SK-N-SH (cell line): Measurements from ENCODE around the gene SLC5A1. TPM values are rescaled to one million over a fixed set of nuclear protein-coding genes. Genes with fewer than 3 reads are reported as not detected.

Experiments
- CTCF ChIA-PET: fragments of 300-600, 350-600 bp; formaldehyde crosslinking; extraction: SDS; loops from one replicate; lab custom pipeline; 2021; lab: Yijun Ruan, JAX
- POLR2A ChIA-PET: fragments of 350-600 bp; sonication (Branson Sonifier 250); formaldehyde crosslinking; extraction: SDS; loops from one replicate; lab custom pipeline; 2020; ENCODE audit warnings: antibody characterized with exemption, inconsistent platforms; lab: Yijun Ruan, JAX
- DNase-seq: peaks from one replicate; pipeline ENCODE4 v3.0.0; 2012
- H2AFZ ChIP-seq: fragments of 200-600 bp; sonication (generic); 2 replicates; pipeline ENCODE4 v1.8.1; 2016; ENCODE audit warnings: antibody characterized with exemption, mild to moderate bottlenecking, low read depth
- H3F3A ChIP-seq: fragments of 200-600 bp; sonication (generic); replicated peaks from 2 replicates; pipeline ENCODE3; 2016; ENCODE audit warnings: antibody characterized with exemption, mild to moderate bottlenecking; ENCODE audit not compliant: insufficient read depth
- H3K27ac ChIP-seq, 2 experiments: fragments of 200-500 bp in 1 of 2; fragments of 200-600 bp in 1 of 2; sonication (Bioruptor generic) in 1 of 2; sonication (generic), shearing (Covaris generic) in 1 of 2; 2 replicates each; pipeline versions ENCODE4 v1.5.1 to v1.6.1; 2014 to 2016; ENCODE audit warnings: low read depth in 2 of 2, inconsistent platforms in 1 of 2, low read length in 1 of 2, mild to moderate bottlenecking in 1 of 2, mixed read lengths in 1 of 2
- H3K27me3 ChIP-seq: fragments of 200-600 bp; sonication (generic), shearing (Covaris generic); 2 replicates; pipeline ENCODE4 v1.6.1; 2016; ENCODE audit warnings: mixed run types; ENCODE audit not compliant: insufficient read depth
- H3K36me3 ChIP-seq, 2 experiments: fragments of 200-500 bp in 1 of 2; fragments of 200-600 bp in 1 of 2; sonication (Bioruptor generic) in 1 of 2; sonication (generic) in 1 of 2; replicated peaks in 1 of 2; 2 replicates each; pipeline versions ENCODE3 to v1.5.1; 2014 to 2016; ENCODE audit warnings: low read length in 1 of 2, mild to moderate bottlenecking in 1 of 2; ENCODE audit not compliant: insufficient read depth in 2 of 2, control insufficient read depth in 1 of 2
- H3K4me1 ChIP-seq, 2 experiments: fragments of 200-500 bp in 1 of 2; fragments of 200-600 bp in 1 of 2; sonication (Bioruptor generic) in 1 of 2; sonication (generic), shearing (Covaris generic) in 1 of 2; 2 replicates each; pipeline versions ENCODE4 v1.5.1 to v1.6.1; 2014 to 2016; ENCODE audit warnings: low read depth in 1 of 2, low read length in 1 of 2, mixed run types in 1 of 2; ENCODE audit not compliant: insufficient read depth in 2 of 2, control insufficient read depth in 1 of 2
- H3K4me2 ChIP-seq: fragments of 200-600 bp; sonication (generic), shearing (Covaris generic); 2 replicates; pipeline ENCODE4 v1.6.1; 2017; ENCODE audit warnings: mixed run types
- H3K4me3 ChIP-seq, 2 experiments: fragments of 200-500 bp in 1 of 2; fragments of 200-600 bp in 1 of 2; sonication (Bioruptor generic) in 1 of 2; sonication (generic), shearing (Covaris generic) in 1 of 2; 2 replicates each; pipeline versions ENCODE4 v1.5.1 to v1.8.1; 2014 to 2016; ENCODE audit warnings: low read depth in 2 of 2, inconsistent platforms in 1 of 2, low read length in 1 of 2, mild to moderate bottlenecking in 1 of 2, mixed read lengths in 1 of 2, moderate library complexity in 1 of 2
- H3K79me2 ChIP-seq: fragments of 200-600 bp; sonication (generic); 2 replicates; pipeline ENCODE4 v1.8.1; 2017; ENCODE audit warnings: mild to moderate bottlenecking; ENCODE audit not compliant: insufficient read depth
- H3K9ac ChIP-seq: fragments of 200-600 bp; sonication (generic); 2 replicates; pipeline ENCODE4 v1.6.1; 2017; ENCODE audit warnings: mixed run types
- H3K9me2 ChIP-seq: fragments of 200-600 bp; sonication (generic); 2 replicates; pipeline ENCODE4 v1.6.1; 2017; ENCODE audit warnings: mixed run types
- H3K9me3 ChIP-seq: fragments of 200-600 bp; sonication (generic); 2 replicates; pipeline ENCODE4 v1.6.1; 2017; ENCODE audit warnings: mixed run types, mild to moderate bottlenecking, moderate library complexity
- H4K20me1 ChIP-seq: fragments of 200-600 bp; sonication (generic); 2 replicates; pipeline ENCODE4 v1.6.1; 2017; ENCODE audit warnings: mild to moderate bottlenecking, mixed run types; ENCODE audit not compliant: insufficient read depth
- CHD2 ChIP-seq: fragments of 150-350 bp; IDR thresholded peaks from 2 replicates; pipeline ENCODE4 v1.6.1; 2018; ENCODE audit warnings: low read length; ENCODE audit not compliant: partially characterized antibody
- FOSL2 ChIP-seq: IDR thresholded peaks from 2 replicates; pipeline ENCODE4 v1.4.0; 2012; ENCODE audit warnings: low read depth, mild to moderate bottlenecking, moderate library complexity, borderline replicate concordance
- FOXJ3 ChIP-seq: sonication (generic); formaldehyde crosslinking; IDR thresholded peaks from 2 replicates; pipeline ENCODE4 v1.5.1; 2020; ENCODE audit warnings: mild to moderate bottlenecking, missing genetic modification reagents
- FOXM1 ChIP-seq: IDR thresholded peaks from 2 replicates; pipeline ENCODE4 v1.4.0; 2012; ENCODE audit warnings: low read depth, mild to moderate bottlenecking
- GABPA ChIP-seq: IDR thresholded peaks from 2 replicates; pipeline ENCODE4 v1.4.0; 2012; ENCODE audit warnings: low read depth, mild to moderate bottlenecking
- GATA2 ChIP-seq: sonication (generic); formaldehyde crosslinking; IDR thresholded peaks from 2 replicates; pipeline ENCODE4 v1.5.0; 2020; ENCODE audit warnings: mild to moderate bottlenecking, missing genetic modification reagents
- JUND ChIP-seq: IDR thresholded peaks from 2 replicates; pipeline ENCODE4 v1.4.0; 2012
- MAX ChIP-seq: IDR thresholded peaks from 2 replicates; pipeline ENCODE4 v1.4.0; 2012; ENCODE audit warnings: low read depth
- MEF2A ChIP-seq: IDR thresholded peaks from 2 replicates; pipeline ENCODE4 v1.4.0; 2012; ENCODE audit warnings: low read depth, borderline replicate concordance
- NFIC ChIP-seq: IDR thresholded peaks from 2 replicates; pipeline ENCODE4 v1.4.0; 2012; ENCODE audit warnings: borderline replicate concordance
- POLR2AphosphoS5 ChIP-seq: IDR thresholded peaks from 2 replicates; pipeline ENCODE4 v1.6.1; 2012; ENCODE audit warnings: low read depth, low read length
- RCOR1 ChIP-seq: fragments of 150-350 bp; IDR thresholded peaks from 2 replicates; pipeline ENCODE4 v1.6.1; 2017; ENCODE audit warnings: antibody characterized with exemption, low read length
- RFX5 ChIP-seq: IDR thresholded peaks from 2 replicates; pipeline ENCODE4 v1.6.1; 2012; ENCODE audit warnings: mild to moderate bottlenecking, improper control_type of control experiment, low read length
- SIN3A ChIP-seq: IDR thresholded peaks from 2 replicates; pipeline ENCODE4 v1.6.1; 2012; ENCODE audit warnings: low read depth, mild to moderate bottlenecking, low read length, moderate library complexity, borderline replicate concordance
- SMC3 ChIP-seq: IDR thresholded peaks from 2 replicates; pipeline ENCODE4 v1.6.1; 2012; ENCODE audit warnings: low read depth, low read length, improper control_type of control experiment
- TCF12 ChIP-seq: IDR thresholded peaks from 2 replicates; pipeline ENCODE4 v1.4.0; 2012
- USF2 ChIP-seq: fragments of 150-350 bp; IDR thresholded peaks from 2 replicates; pipeline ENCODE4 v1.6.1; 2017; ENCODE audit warnings: antibody characterized with exemption, low read length, low read depth, borderline replicate concordance
- WGBS: methylation state at CpG from one replicate; pipeline ENCODE4 v1.1.6; 2017; ENCODE audit warnings: low lambda C conversion rate; 5-methylcytosine and 5-hydroxymethylcytosine counted together
- polyA plus RNA-seq, 3 experiments: library from polyadenylated mRNA; depleted of rRNA; stranded (reverse); fragments of >200 nt; gene quantifications; 2 replicates each; pipeline ENCODE4 v1.2.3, GENCODE V29; 2012
- TF ChIP-seq, protein P1 (sequence below): IDR thresholded peaks from 2 replicates; pipeline ENCODE4 v1.4.0; 2012; ENCODE audit warnings: low read depth, borderline replicate concordance
- TF ChIP-seq, protein P2 (sequence below): IDR thresholded peaks from 2 replicates; pipeline ENCODE4 v1.4.0; 2012; ENCODE audit warnings: low read depth, borderline replicate concordance

Gene SLC5A1
- polyA plus RNA-seq, 1 of the 3 experiments (the other 2 are of a cell fraction), result not detected

- POLR2A ChIA-PET, result no interaction called here
- Histone ChIP-seq H3K36me3 (no peaks in the 10 kb centered on the region), H3F3A (no peaks in the 10 kb centered on the region), H3K79me2 (no peaks in the 10 kb centered on the region), H2AFZ (no peak overlapping the region), H3K9me3 (no peaks in the 10 kb centered on the region), H4K20me1 (no peaks in the 10 kb centered on the region), H3K27me3 (peaks cover 6% of the 10 kb centered on the region; the same call in 1 of the 2 replicates), H3K9me2 (no peaks in the 10 kb centered on the region), H3K9ac (no peak overlapping the region), H3K27ac (no peak overlapping the region), H3K4me3 (no peak overlapping the region), H3K4me1 (no peaks in the 10 kb centered on the region), H3K4me2 (no peak overlapping the region)
- WGBS, result 64% methylated on average over 7 of the region's 7 CpGs
- TF ChIP-seq SIN3A (no peak), MAX (no peak), FOXM1 (no peak), POLR2AphosphoS5 (no peak), USF2 (no peak), CHD2 (no peak), MEF2A (no peak), RFX5 (no peak), TCF12 (no peak), SMC3 (no peak), FOXJ3 (CRISPR knock-in tag) (no peak), GATA2 (no peak), JUND (no peak)
- TF ChIP-seq, protein P1, sequence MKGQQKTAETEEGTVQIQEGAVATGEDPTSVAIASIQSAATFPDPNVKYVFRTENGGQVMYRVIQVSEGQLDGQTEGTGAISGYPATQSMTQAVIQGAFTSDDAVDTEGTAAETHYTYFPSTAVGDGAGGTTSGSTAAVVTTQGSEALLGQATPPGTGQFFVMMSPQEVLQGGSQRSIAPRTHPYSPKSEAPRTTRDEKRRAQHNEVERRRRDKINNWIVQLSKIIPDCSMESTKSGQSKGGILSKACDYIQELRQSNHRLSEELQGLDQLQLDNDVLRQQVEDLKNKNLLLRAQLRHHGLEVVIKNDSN, result no peak
- TF ChIP-seq, protein P2, sequence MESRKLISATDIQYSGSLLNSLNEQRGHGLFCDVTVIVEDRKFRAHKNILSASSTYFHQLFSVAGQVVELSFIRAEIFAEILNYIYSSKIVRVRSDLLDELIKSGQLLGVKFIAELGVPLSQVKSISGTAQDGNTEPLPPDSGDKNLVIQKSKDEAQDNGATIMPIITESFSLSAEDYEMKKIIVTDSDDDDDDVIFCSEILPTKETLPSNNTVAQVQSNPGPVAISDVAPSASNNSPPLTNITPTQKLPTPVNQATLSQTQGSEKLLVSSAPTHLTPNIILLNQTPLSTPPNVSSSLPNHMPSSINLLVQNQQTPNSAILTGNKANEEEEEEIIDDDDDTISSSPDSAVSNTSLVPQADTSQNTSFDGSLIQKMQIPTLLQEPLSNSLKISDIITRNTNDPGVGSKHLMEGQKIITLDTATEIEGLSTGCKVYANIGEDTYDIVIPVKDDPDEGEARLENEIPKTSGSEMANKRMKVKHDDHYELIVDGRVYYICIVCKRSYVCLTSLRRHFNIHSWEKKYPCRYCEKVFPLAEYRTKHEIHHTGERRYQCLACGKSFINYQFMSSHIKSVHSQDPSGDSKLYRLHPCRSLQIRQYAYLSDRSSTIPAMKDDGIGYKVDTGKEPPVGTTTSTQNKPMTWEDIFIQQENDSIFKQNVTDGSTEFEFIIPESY, result no peak
- DNase-seq, result no peak
- CTCF ChIA-PET, result no interaction called here
These were observed 30.2 kb downstream of the SLC5A1 start for GRCh38 chr22:32073262-32073661.

GRCh38 chr22:32073823-32074380 is 30.8 kb downstream of the SLC5A1 start:
- Histone ChIP-seq H3K27ac (no peak overlapping the region), H3K36me3 (no peaks in the 10 kb centered on the region), H3K9ac (no peak overlapping the region), H3K9me3 (no peaks in the 10 kb centered on the region), H3K9me2 (no peaks in the 10 kb centered on the region), H4K20me1 (no peaks in the 10 kb centered on the region), H3K4me2 (no peak overlapping the region), H3K27me3 (peaks cover 6% of the 10 kb centered on the region; the same call in 1 of the 2 replicates), H3F3A (no peaks in the 10 kb centered on the region), H2AFZ (no peak overlapping the region), H3K4me1 (no peaks in the 10 kb centered on the region), H3K79me2 (no peaks in the 10 kb centered on the region), H3K4me3 (no peak overlapping the region)
- 30% methylated on average over 5 of the region's 5 CpGs for WGBS
- POLR2A ChIA-PET, result no interaction called here
- CTCF ChIA-PET, result interaction anchor here (0.7 to 3.6 kb wide), 2 partner anchors 96 to 103 kb away, joined by 3 to 23 read pairs; no protein-coding TSS in a partner anchor
- DNase-seq, result no peak
- TF ChIP-seq NFIC (no peak), FOSL2 (no peak), RCOR1 (no peak), GABPA (no peak), JUND (no peak), GATA2 (no peak), TCF12 (no peak)
